B cell (primary cell): ENCODE data around the gene POLR2F. TPM values are rescaled to one million over a fixed set of nuclear protein-coding genes. Genes with fewer than 3 reads are reported as not detected.

ENCODE experiments used
- ATAC-seq: fragments of 200-7000 bp; cut with Tn5 transposase; one replicate; pipeline ENCODE4 v1.10.0; 2021; ENCODE audit warnings: low read depth, mild to moderate bottlenecking, moderate number of reproducible peaks, moderate library complexity
- CTCF ChIA-PET: fragments of 350-600 bp; sonication (Branson Sonifier 250); formaldehyde crosslinking; loops from one replicate; lab custom pipeline; 2021; ENCODE audit warnings: antibody characterized with exemption, inconsistent platforms; lab: Charles Lee
- POLR2A ChIA-PET: fragments of 350-600 bp; sonication (Branson Sonifier 250); formaldehyde crosslinking; loops from one replicate; lab custom pipeline; 2021; ENCODE audit warnings: antibody characterized with exemption; lab: Charles Lee
- DNase-seq: peaks from one replicate; pipeline ENCODE4 v3.0.0; 2013
- H2AFZ ChIP-seq: 2 replicates; pipeline ENCODE4 v1.6.1; 2012; ENCODE audit warnings: mild to moderate bottlenecking, low read depth, low read length; ENCODE audit not compliant: insufficient read depth, poor library complexity, severe bottlenecking
- H3K27ac ChIP-seq, 2 donors: 1 replicate in 1 of 2; 2 replicates in 1 of 2; pipeline ENCODE4 v1.5.1; 2012 to 2013; ENCODE audit warnings: low read length in 2 of 2, mild to moderate bottlenecking in 2 of 2, moderate library complexity in 1 of 2
- H3K27me3 ChIP-seq, 4 experiments: fragments of 200-600 bp in 1 of 4; sonication (generic) in 1 of 4; replicated peaks in 1 of 4; 1 replicate in 2 of 4; 2 replicates in 2 of 4; pipeline versions ENCODE4 v1.6.1 to v1.7.0; 2013 to 2016; ENCODE audit warnings: low read length in 3 of 4, mild to moderate bottlenecking in 2 of 4, mixed read lengths in 1 of 4, moderate library complexity in 1 of 4; ENCODE audit not compliant: insufficient read depth in 4 of 4, control insufficient read depth in 3 of 4; ENCODE audit errors: control extremely low read depth in 1 of 4
- H3K36me3 ChIP-seq, 2 experiments: replicated peaks in 1 of 2; 1 replicate in 1 of 2; 2 replicates in 1 of 2; pipeline versions ENCODE4 v1.6.1 to v1.7.1; 2013; ENCODE audit warnings: low read length in 1 of 2; ENCODE audit not compliant: insufficient read depth in 2 of 2, control insufficient read depth in 1 of 2; ENCODE audit errors: control extremely low read depth in 1 of 2, extremely low read depth in 1 of 2
- H3K4me1 ChIP-seq, 2 donors: fragments of 200-600 bp in 1 of 2; sonication (generic) in 1 of 2; 1 replicate in 1 of 2; 2 replicates in 1 of 2; pipeline versions ENCODE4 v1.5.1 to v1.6.1; 2013 to 2017; ENCODE audit warnings: low read length in 2 of 2; ENCODE audit not compliant: control insufficient read depth in 2 of 2, insufficient read depth in 2 of 2
- H3K4me2 ChIP-seq: replicated peaks from 2 replicates; pipeline ENCODE3; 2012; ENCODE audit warnings: mild to moderate bottlenecking, low read depth, low read length; ENCODE audit not compliant: poor library complexity, severe bottlenecking
- H3K4me3 ChIP-seq, 5 experiments: fragments of 200-600 bp in 1 of 5; sonication (generic) in 1 of 5; 1 replicate in 3 of 5; 2 replicates in 2 of 5; pipeline versions ENCODE4 v1.5.1 to v1.7.0; 2011 to 2016; ENCODE audit warnings: low read length in 4 of 5, mild to moderate bottlenecking in 4 of 5, low read depth in 2 of 5, control low read depth in 1 of 5, moderate library complexity in 1 of 5; ENCODE audit not compliant: insufficient read depth in 1 of 5; ENCODE audit errors: control extremely low read depth in 1 of 5, extremely low read depth in 1 of 5
- H3K79me2 ChIP-seq: fragments of 200-600 bp; sonication (generic); one replicate; pipeline ENCODE4 v1.6.0; 2016; ENCODE audit warnings: low read length; ENCODE audit not compliant: control insufficient read depth, insufficient read depth
- H3K9ac ChIP-seq: fragments of 200-600 bp; sonication (generic); 2 replicates; pipeline ENCODE4 v1.6.1; 2017; ENCODE audit warnings: mild to moderate bottlenecking, low read length, moderate library complexity
- H3K9me3 ChIP-seq, 3 donors: one replicate each; pipeline versions ENCODE4 v1.6.1 to v1.7.1; 2013; ENCODE audit warnings: low read length in 2 of 3; ENCODE audit not compliant: control insufficient read depth in 2 of 3, insufficient read depth in 1 of 3; ENCODE audit errors: control extremely low read depth in 1 of 3
- H4K20me1 ChIP-seq: 2 replicates; pipeline ENCODE4 v1.6.0; 2012; ENCODE audit warnings: mild to moderate bottlenecking, low read length; ENCODE audit not compliant: insufficient read depth, control insufficient read depth, poor library complexity, severe bottlenecking
- H3K27ac Mint-ChIP-seq: one replicate; pipeline ENCODE4 v1.8.0; 2021; ENCODE audit warnings: mixed read lengths
- H3K27me3 Mint-ChIP-seq: one replicate; pipeline ENCODE4 v1.8.0; 2021; ENCODE audit warnings: mixed read lengths
- H3K4me1 Mint-ChIP-seq: one replicate; pipeline ENCODE4 v1.8.0; 2021; ENCODE audit warnings: mixed read lengths
- H3K4me3 Mint-ChIP-seq: one replicate; pipeline ENCODE4 v1.8.0; 2021; ENCODE audit warnings: mixed read lengths
- H3K9me3 Mint-ChIP-seq: one replicate; pipeline ENCODE4 v1.8.0; 2022; ENCODE audit warnings: mixed read lengths; ENCODE audit not compliant: insufficient read depth
- EZH2 ChIP-seq: IDR thresholded peaks from 2 replicates; pipeline ENCODE4 v1.6.1; 2012; ENCODE audit warnings: borderline replicate concordance, low read depth, mild to moderate bottlenecking, moderate library complexity, low read length; ENCODE audit not compliant: insufficient read depth, poor library complexity, severe bottlenecking
- WGBS: methylation state at CpG from one replicate; pipeline ENCODE4 v1.1.5; 2013; ENCODE audit warnings: missing lambda C conversion rate; ENCODE audit not compliant: insufficient coverage; 5-methylcytosine and 5-hydroxymethylcytosine counted together
- intact Hi-C: fragments of 100-400 bp; cut with micrococcal nuclease; formaldehyde crosslinking; loops from one replicate; pipeline ENCODE4 v1.10.0; 2022
- polyA plus RNA-seq: library from polyadenylated mRNA; depleted of rRNA; stranded (reverse); fragments of >200 nt; gene quantifications from 2 replicates; pipeline ENCODE4 v1.2.3, GENCODE V29; 2012
- total RNA-seq, 2 donors: library from RNA; stranded (reverse); fragments of 120-200 nt in 1 of 2; gene quantifications; 1 replicate in 1 of 2; 2 replicates in 1 of 2; pipeline versions ENCODE4 v1.2.3 to v1.2.4, GENCODE V29; 2013 to 2022
- TF ChIP-seq, protein P1 (sequence below): fragments of 200-600 bp; IDR thresholded peaks from one replicate; pipeline ENCODE4 v1.8.0; 2022; ENCODE audit warnings: antibody characterized with exemption, mild to moderate bottlenecking

The POLR2F gene
- total and polyA plus RNA-seq, 2 donors (not counting 1 experiment from before 2014, with no cell fraction given), result 41.8 to 49.6 TPM

DNA sequence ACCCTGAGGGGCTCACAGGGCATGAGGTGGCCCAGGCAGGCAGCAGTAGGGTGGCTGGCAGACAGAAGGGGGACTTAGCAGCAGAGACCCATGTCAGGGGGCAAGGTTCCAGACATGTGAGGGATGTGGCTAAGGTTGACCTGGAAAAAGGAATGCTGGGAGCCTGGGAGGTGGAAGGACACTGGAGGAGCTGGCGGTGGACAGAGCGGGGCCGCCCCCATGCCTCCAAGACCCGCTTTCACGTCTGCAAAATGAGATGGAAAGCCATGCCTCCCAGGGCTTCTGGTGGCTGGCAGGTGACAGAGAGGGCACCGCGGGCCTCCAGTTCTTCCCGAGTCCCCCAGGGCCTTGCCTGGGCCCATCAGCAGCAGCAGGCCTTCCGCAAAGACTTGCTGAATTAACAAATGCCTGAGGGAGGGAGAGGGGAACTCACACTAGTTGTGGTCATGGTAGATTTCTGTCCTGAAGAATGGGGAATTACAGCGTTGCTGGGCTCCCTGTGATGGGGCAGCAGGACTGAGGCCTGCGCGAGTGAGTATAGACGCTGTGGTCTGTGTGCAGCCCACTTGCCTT, 53.9 kb downstream of the POLR2F start:
- DNase-seq (no peak), ATAC-seq (no peak)
- Histone ChIP-seq H3K9ac (no peak overlapping the region), H3K79me2 (no peaks in the 10 kb centered on the region), H4K20me1 (no peaks in the 10 kb centered on the region), H3K27me3 (no peaks in the 10 kb centered on the region), H3K27ac (no peak overlapping the region), H3K4me3 (no peak overlapping the region), H3K9me3 (no peaks in the 10 kb centered on the region), H3K4me2 (no peak overlapping the region), H3K36me3 (no peaks in the 10 kb centered on the region), H3K4me1 (no peaks in the 10 kb centered on the region), H2AFZ (no peak overlapping the region)
- ChIA-PET CTCF (no interaction called here), POLR2A (no interaction called here)
- intact Hi-C loops, result no loop called here
- TF ChIP-seq, protein P1, sequence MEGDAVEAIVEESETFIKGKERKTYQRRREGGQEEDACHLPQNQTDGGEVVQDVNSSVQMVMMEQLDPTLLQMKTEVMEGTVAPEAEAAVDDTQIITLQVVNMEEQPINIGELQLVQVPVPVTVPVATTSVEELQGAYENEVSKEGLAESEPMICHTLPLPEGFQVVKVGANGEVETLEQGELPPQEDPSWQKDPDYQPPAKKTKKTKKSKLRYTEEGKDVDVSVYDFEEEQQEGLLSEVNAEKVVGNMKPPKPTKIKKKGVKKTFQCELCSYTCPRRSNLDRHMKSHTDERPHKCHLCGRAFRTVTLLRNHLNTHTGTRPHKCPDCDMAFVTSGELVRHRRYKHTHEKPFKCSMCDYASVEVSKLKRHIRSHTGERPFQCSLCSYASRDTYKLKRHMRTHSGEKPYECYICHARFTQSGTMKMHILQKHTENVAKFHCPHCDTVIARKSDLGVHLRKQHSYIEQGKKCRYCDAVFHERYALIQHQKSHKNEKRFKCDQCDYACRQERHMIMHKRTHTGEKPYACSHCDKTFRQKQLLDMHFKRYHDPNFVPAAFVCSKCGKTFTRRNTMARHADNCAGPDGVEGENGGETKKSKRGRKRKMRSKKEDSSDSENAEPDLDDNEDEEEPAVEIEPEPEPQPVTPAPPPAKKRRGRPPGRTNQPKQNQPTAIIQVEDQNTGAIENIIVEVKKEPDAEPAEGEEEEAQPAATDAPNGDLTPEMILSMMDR, result no peak
- TF ChIP-seq EZH2, result no peak
- H3K4me3 Mint-ChIP-seq, result no peak overlapping the region
- no peaks in the 10 kb centered on the region for H3K27me3 Mint-ChIP-seq
- H3K4me1 Mint-ChIP-seq, result no peaks in the 10 kb centered on the region
- no peak overlapping the region for H3K27ac Mint-ChIP-seq
- 97% methylated on average over 13 of the region's 13 CpGs for WGBS
- no peaks in the 10 kb centered on the region for H3K9me3 Mint-ChIP-seq

GRCh38 chr22:38009000-38009806, 55.7 kb downstream of the POLR2F start:
- Histone ChIP-seq H3K9me3 (peaks cover 0 to under 1% (median 0%) of the 10 kb centered on the region in 3 donors), H2AFZ (no peak overlapping the region), H3K36me3 (no peaks in the 10 kb centered on the region), H3K9ac (no peak overlapping the region), H3K4me1 (no peaks in the 10 kb centered on the region), H3K27me3 (no peaks in the 10 kb centered on the region), H4K20me1 (no peaks in the 10 kb centered on the region), H3K4me3 (no peak overlapping the region), H3K27ac (no peak overlapping the region), H3K4me2 (no peak overlapping the region), H3K79me2 (no peaks in the 10 kb centered on the region)
- WGBS, result 73% methylated on average over 10 of the region's 14 CpGs
- ChIA-PET POLR2A (no interaction called here), CTCF (no interaction called here)
- intact Hi-C loops, result no loop called here
- ATAC-seq (no peak), DNase-seq (no peak)
- H3K9me3 Mint-ChIP-seq, result no peaks in the 10 kb centered on the region
- TF ChIP-seq, protein P1, result no peak
- TF ChIP-seq EZH2, result no peak
- H3K4me3 Mint-ChIP-seq, result no peak overlapping the region
- no peak overlapping the region for H3K27ac Mint-ChIP-seq
- H3K4me1 Mint-ChIP-seq, result no peaks in the 10 kb centered on the region
- no peaks in the 10 kb centered on the region for H3K27me3 Mint-ChIP-seq
